Activated CD4-positive, alpha-beta T cell treated with anti-CD3 and anti-CD28 coated beads for 1 hour (primary cell): ENCODE results near the gene CPLX4.
A peak's percentile ranks its signal among the peaks of the same experiment; 100 is the strongest.

ENCODE experiments used
- DNase-seq: peaks from one replicate; pipeline ENCODE4 v3.0.0-alpha.2; 2020

The CPLX4 gene

GRCh38 chr18:59318460-59319050 is at the start of gene CPLX4:
Gene CPLX4 (minus strand): TSS chr18:59318649. CDS start chr18:59318462, 187 bp downstream.
- no peak for DNase-seq

GRCh38 chr18:59360381-59360780 is 41.9 kb upstream of the CPLX4 start:
- DNase-seq = no peak

GRCh38 chr18:59359576-59359952 is 41.1 kb upstream of the CPLX4 start:
- no peak for DNase-seq

GRCh38 chr18:59358712-59359575 is 40.5 kb upstream of the CPLX4 start, which contains the start of gene LMAN1:
Gene LMAN1 (minus strand): TSS chr18:59359265. CDS start chr18:59359244, 21 bp downstream.
- DNase-seq = peak; percentile 82

- no peak for DNase-seq
Measured at GRCh38 chr18:59358414-59358711, 39.9 kb upstream of the CPLX4 start.

GRCh38 chr18:59357928-59358327 is 39.5 kb upstream of the CPLX4 start:
- no peak for DNase-seq

GRCh38 chr18:59354731-59355130 is 36.3 kb upstream of the CPLX4 start:
- DNase-seq = no peak

GRCh38 chr18:59353079-59353680 is 34.7 kb upstream of the CPLX4 start:
- no peak for DNase-seq

- DNase-seq = no peak
Measured at GRCh38 chr18:59352250-59352855, 33.9 kb upstream of the CPLX4 start.

- DNase-seq = no peak
Measured at GRCh38 chr18:59345556-59345955, 27.1 kb upstream of the CPLX4 start.

- DNase-seq = no peak
Measured at GRCh38 chr18:59344996-59345395, 26.5 kb upstream of the CPLX4 start.

- DNase-seq = no peak
Measured at GRCh38 chr18:59343926-59344325, 25.5 kb upstream of the CPLX4 start.

- DNase-seq = no peak
Measured at GRCh38 chr18:59340817-59341216, 22.4 kb upstream of the CPLX4 start.

GRCh38 chr18:59340312-59340711 is 21.9 kb upstream of the CPLX4 start:
- DNase-seq = no peak

GRCh38 chr18:59332986-59333385 is 14.5 kb upstream of the CPLX4 start:
- DNase-seq = no peak

- no peak for DNase-seq
Measured at GRCh38 chr18:59328683-59329082, 10.2 kb upstream of the CPLX4 start.

GRCh38 chr18:59325965-59326364 is 7.5 kb upstream of the CPLX4 start:
- DNase-seq = no peak

GRCh38 chr18:59324623-59324971 is 6.1 kb upstream of the CPLX4 start:
- no peak for DNase-seq

- no peak for DNase-seq
Measured at GRCh38 chr18:59323931-59324622, 5.6 kb upstream of the CPLX4 start.

- DNase-seq = no peak
Measured at GRCh38 chr18:59311631-59312030, 6.8 kb downstream of the CPLX4 start.

GRCh38 chr18:59308938-59309260 is 9.6 kb downstream of the CPLX4 start:
- DNase-seq = no peak

GRCh38 chr18:59308248-59308937 is 10.1 kb downstream of the CPLX4 start:
- DNase-seq = peak; percentile 43

- no peak for DNase-seq
Measured at GRCh38 chr18:59306640-59307039, 11.8 kb downstream of the CPLX4 start.
